SK-N-SH (cell line): ENCODE measurements around the gene EDDM13.
"Not testable (repeated sequence)": the region's sequence is repeated elsewhere in the genome, so short reads cannot be mapped to it uniquely, and the experiment has no call there.

Experiments used
- RFX5 ChIP-seq: IDR thresholded peaks from 2 replicates; pipeline ENCODE4 v1.6.1; 2012; ENCODE audit warnings: mild to moderate bottlenecking, improper control_type of control experiment, low read length
- TF ChIP-seq, protein P1 (sequence below): fragments of 200-600 bp; sonication (generic); IDR thresholded peaks from 2 replicates; pipeline ENCODE4 v1.6.1; 2017; ENCODE audit warnings: antibody characterized with exemption, mild to moderate bottlenecking, moderate library complexity

DNA sequence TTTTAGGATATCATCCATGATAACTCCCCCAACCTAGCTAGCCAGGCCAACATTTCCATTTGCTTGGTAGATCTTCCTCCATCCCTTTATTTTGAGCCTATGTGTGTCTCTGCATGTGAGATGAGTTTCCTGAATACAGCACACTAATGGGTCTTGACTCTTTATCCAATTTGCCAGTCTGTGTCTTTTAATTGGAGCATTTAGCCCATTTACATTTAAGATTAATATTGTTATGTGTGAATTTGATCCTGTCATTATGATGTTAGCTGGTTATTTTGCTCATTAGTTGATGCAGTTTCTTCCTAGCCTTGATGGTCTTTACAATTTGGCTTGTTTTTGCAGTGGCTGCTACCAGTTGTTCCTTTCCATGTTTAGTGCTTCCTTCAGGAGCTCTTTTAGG is 62.8 kb downstream of the EDDM13 start:
- TF ChIP-seq RFX5, result not testable (repeated sequence)
- TF ChIP-seq, protein P1, sequence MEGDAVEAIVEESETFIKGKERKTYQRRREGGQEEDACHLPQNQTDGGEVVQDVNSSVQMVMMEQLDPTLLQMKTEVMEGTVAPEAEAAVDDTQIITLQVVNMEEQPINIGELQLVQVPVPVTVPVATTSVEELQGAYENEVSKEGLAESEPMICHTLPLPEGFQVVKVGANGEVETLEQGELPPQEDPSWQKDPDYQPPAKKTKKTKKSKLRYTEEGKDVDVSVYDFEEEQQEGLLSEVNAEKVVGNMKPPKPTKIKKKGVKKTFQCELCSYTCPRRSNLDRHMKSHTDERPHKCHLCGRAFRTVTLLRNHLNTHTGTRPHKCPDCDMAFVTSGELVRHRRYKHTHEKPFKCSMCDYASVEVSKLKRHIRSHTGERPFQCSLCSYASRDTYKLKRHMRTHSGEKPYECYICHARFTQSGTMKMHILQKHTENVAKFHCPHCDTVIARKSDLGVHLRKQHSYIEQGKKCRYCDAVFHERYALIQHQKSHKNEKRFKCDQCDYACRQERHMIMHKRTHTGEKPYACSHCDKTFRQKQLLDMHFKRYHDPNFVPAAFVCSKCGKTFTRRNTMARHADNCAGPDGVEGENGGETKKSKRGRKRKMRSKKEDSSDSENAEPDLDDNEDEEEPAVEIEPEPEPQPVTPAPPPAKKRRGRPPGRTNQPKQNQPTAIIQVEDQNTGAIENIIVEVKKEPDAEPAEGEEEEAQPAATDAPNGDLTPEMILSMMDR, result not testable (repeated sequence)
